Epithelial cell of esophagus (primary cell): Measurements from ENCODE around the gene PDK4.

Experiments
- DNase-seq: peaks from one replicate; pipeline ENCODE4 v3.0.0; 2010; ENCODE audit warnings: low read depth
- H3K4me3 ChIP-seq: 2 replicates; pipeline ENCODE4 v1.5.1; 2011; ENCODE audit warnings: mild to moderate bottlenecking, low read length, control low read depth
- CTCF ChIP-seq: IDR thresholded peaks from 2 replicates; pipeline ENCODE4 v1.5.1; 2011; ENCODE audit warnings: low read depth, mild to moderate bottlenecking, low read length, control low read depth, inconsistent platforms; ENCODE audit not compliant: insufficient read depth; ENCODE audit errors: missing control alignments

PDK4 gene

GRCh38 chr7:95619517-95619916, 23.2 kb upstream of the PDK4 start:
- no peak for DNase-seq
- no peak for TF ChIP-seq CTCF
- H3K4me3 ChIP-seq: no peak overlapping the region

- no peak overlapping the region for H3K4me3 ChIP-seq
- DNase-seq: no peak
Measured at GRCh38 chr7:95614442-95614940, 18.2 kb upstream of the PDK4 start.

DNA sequence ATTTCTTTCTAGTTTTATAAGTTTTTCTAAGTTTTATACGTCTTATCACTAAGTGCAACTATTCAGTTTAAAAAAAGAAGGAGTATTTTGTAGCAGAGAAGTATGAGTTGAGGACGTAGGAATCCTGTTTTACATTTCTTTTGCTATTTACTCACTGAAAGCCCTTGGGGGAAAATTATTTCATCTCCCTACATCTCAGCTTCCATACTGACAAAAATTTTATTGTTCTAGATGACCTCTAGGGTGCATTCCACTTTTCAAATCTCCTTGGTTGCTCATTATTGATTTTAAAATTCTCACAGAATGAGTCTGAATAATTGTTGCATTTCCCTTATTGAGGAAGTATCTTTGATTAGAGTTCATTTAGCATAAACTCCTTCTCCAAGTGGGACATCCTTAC, 14.9 kb upstream of the PDK4 start:
- H3K4me3 ChIP-seq: no peak overlapping the region
- DNase-seq: no peak
- TF ChIP-seq CTCF: no peak

More at GRCh38 chr7:95614442-95614940, 18.2 kb upstream of the PDK4 start:
- no peak for TF ChIP-seq CTCF

- no peak overlapping the region for H3K4me3 ChIP-seq
- DNase-seq: no peak
- no peak for TF ChIP-seq CTCF
Measured at GRCh38 chr7:95609277-95609971, 13.1 kb upstream of the PDK4 start.

DNA sequence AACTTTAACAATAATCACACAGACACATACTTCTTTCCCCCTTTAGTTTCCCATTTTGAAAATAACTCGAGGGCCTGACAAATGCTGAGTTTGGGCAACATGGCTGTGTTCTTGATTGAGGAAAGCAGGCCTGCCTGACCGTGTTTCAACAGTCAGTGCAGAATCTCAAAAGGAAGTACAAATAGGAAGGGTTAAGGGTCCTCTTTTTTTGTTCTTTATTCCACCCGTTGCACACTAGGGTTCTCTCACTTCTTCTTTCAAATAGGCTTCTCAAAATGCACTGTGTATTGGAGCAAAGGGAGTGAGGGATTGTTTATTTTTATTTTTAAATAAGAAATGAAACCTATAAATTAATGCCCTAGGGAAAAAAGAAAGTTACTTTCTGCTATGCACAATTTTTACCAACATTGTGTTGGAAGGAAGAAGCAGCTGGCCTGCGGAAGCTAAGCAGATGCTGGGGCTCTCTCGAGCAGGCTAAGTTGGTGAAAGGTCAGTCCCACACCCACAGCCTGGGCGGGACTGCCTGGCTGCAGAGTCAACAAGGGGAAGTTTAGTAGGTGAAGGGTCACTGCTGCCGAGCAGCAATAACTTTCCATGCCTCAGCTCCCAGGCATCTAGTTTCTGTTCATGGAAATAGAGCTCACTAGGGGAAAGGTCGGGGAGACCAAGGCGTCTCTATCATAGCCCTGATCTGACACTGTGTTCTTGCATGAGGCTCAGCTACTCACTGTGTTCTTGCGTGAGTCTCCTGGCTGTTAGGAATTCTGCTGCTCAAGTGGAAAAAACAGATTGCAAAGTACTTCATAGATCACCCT, 12.2 kb upstream of the PDK4 start:
- no peak for TF ChIP-seq CTCF
- peak; percentile 94 for DNase-seq
- H3K4me3 ChIP-seq: no peak overlapping the region

DNA sequence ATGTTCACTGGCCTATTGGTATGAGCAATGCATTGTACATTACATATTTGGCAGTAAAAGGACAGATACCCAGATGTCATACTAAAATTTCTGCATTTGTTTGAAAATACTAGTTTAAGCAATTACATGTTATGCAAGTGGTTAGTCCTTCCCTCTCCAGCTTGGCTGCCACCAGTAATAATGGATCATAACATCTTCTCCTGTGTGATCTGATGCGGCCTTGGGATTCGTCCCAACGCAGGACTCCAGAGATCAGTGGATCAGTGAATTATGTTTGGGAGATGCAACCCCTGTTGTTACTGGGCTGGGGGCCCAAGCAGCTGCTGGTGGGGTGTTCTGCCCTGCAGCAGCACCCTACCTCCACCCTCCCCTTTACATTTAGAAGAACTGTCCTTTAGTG, 11.2 kb upstream of the PDK4 start:
- TF ChIP-seq CTCF: no peak
- DNase-seq: no peak
- no peak overlapping the region for H3K4me3 ChIP-seq
